PC-3 (cell line): ENCODE data around the gene EDN2. TPM values are rescaled to one million over a fixed set of nuclear protein-coding genes. Genes with fewer than 3 reads are reported as not detected.

Source experiments
- ATAC-seq: fragments of 200-7000 bp; cut with Tn5 transposase; 2 replicates; pipeline ENCODE4 v1.9.1; 2020; ENCODE audit warnings: mild to moderate bottlenecking, moderate library complexity
- BruUV-seq: library from RNA; stranded (reverse); fragments of 400-500 nt; replicated peaks from 2 replicates; lab custom pipeline; 2021; lab: Mats Ljungman, UMichigan
- CTCF ChIA-PET: fragments of 300-600 bp; sonication (Branson Sonifier 250); formaldehyde crosslinking; loops from one replicate; lab custom pipeline; 2022; ENCODE audit warnings: antibody characterized with exemption; lab: Charles Lee
- POLR2A ChIA-PET: fragments of 300-600 bp; sonication (Branson Sonifier 250); formaldehyde crosslinking; loops from one replicate; lab custom pipeline; 2022; ENCODE audit warnings: antibody characterized with exemption; ENCODE audit not compliant: unreplicated experiment; lab: Charles Lee
- DNase-seq: peaks from one replicate; pipeline ENCODE4 v3.0.0-alpha.2; 2015
- H2AFZ ChIP-seq: fragments of 300-600 bp; sonication (generic); 2 replicates; pipeline ENCODE4 v1.6.0; 2016; ENCODE audit warnings: antibody characterized with exemption, low read length
- H3F3A ChIP-seq: fragments of 300-600 bp; sonication (generic); one replicate; pipeline ENCODE4 v1.6.0; 2017; ENCODE audit warnings: antibody characterized with exemption, low read length, control low read depth, mild to moderate bottlenecking; ENCODE audit not compliant: unreplicated experiment
- H3K27ac ChIP-seq: fragments of 300-600 bp; sonication (generic); 2 replicates; pipeline ENCODE4 v1.5.1; 2016; ENCODE audit warnings: mild to moderate bottlenecking, low read length
- H3K27me3 ChIP-seq: fragments of 300-600 bp; sonication (generic); 2 replicates; pipeline ENCODE4 v1.6.1; 2016; ENCODE audit warnings: low read length, mixed read lengths
- H3K36me3 ChIP-seq: fragments of 300-600 bp; sonication (generic); 2 replicates; pipeline ENCODE4 v1.6.1; 2016; ENCODE audit warnings: low read depth, mixed run types, low read length, mixed read lengths
- H3K4me1 ChIP-seq: fragments of 300-600 bp; sonication (generic); 2 replicates; pipeline ENCODE4 v1.5.1; 2016; ENCODE audit warnings: low read length; ENCODE audit not compliant: insufficient read depth
- H3K4me2 ChIP-seq: fragments of 300-600 bp; sonication (generic); 2 replicates; pipeline ENCODE4 v1.6.0; 2016; ENCODE audit warnings: low read length
- H3K4me3 ChIP-seq: fragments of 300-600 bp; sonication (generic); 2 replicates; pipeline ENCODE4 v1.5.1; 2016; ENCODE audit warnings: mild to moderate bottlenecking, low read length, mixed read lengths
- H3K79me2 ChIP-seq: fragments of 300-600 bp; sonication (generic); 2 replicates; pipeline ENCODE4 v1.6.1; 2017; ENCODE audit warnings: low read length, mixed read lengths
- H3K9ac ChIP-seq: fragments of 300-600 bp; sonication (generic); 2 replicates; pipeline ENCODE4 v1.6.0; 2016; ENCODE audit warnings: mild to moderate bottlenecking, low read length
- H3K9me2 ChIP-seq: fragments of 300-600 bp; sonication (generic); replicated peaks from 2 replicates; pipeline ENCODE4 v1.6.1; 2016; ENCODE audit warnings: mixed run types, low read length, mixed read lengths
- H3K9me3 ChIP-seq: fragments of 300-600 bp; sonication (generic); 2 replicates; pipeline ENCODE4 v1.6.1; 2016; ENCODE audit warnings: low read length, mixed read lengths
- H4K20me1 ChIP-seq: fragments of 300-600 bp; sonication (generic); 2 replicates; pipeline ENCODE4 v1.6.1; 2016; ENCODE audit warnings: low read length, mixed read lengths
- CTCF ChIP-seq: fragments of 300-600 bp; sonication (generic); conservative IDR thresholded peaks from 2 replicates; pipeline ENCODE4 v1.5.1; 2017; ENCODE audit warnings: antibody characterized with exemption, low read depth, mild to moderate bottlenecking, low read length
- EZH2 ChIP-seq: fragments of 300-600 bp; sonication (generic); IDR thresholded peaks from one replicate; pipeline ENCODE4 v1.6.1; 2017; ENCODE audit warnings: antibody characterized with exemption, mild to moderate bottlenecking, low read length; ENCODE audit not compliant: unreplicated experiment
- EZH2phosphoT487 ChIP-seq: fragments of 300-600 bp; sonication (generic); IDR thresholded peaks from 2 replicates; pipeline ENCODE4 v1.6.1; 2018; ENCODE audit warnings: mild to moderate bottlenecking, antibody characterized with exemption, low read length, borderline replicate concordance
- intact Hi-C: fragments of 100-400 bp; cut with micrococcal nuclease; formaldehyde crosslinking; loops from 2 replicates; pipeline ENCODE4 v1.9.0; 2023
- total RNA-seq: library from RNA; depleted of rRNA; stranded (reverse); fragments of >200 nt; gene quantifications from 2 replicates; pipeline ENCODE4 v1.2.3, GENCODE V29; 2014

EDN2 gene
- total RNA-seq, 1 experiment from 2014 or later: 0.36 TPM

DNA sequence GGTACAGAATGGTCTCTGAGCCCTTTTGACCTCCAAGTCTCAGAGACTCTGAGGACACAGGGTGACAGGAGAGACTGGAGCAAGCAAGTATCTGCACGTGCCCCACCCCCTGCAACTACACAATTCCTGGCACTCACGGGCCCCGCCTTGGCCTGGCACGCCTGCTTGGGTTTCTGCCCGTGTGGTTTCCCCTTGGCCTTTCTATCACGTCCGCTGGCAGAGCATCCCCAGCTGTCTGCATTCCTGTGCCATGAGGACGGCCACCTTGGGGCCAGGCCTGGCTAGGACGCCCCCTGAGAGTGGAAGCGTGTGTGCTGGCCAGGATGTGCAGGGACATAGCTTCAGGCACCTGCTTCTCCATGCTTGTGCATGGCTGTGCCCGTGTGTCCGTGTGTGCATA lies 14.3 kb upstream of the EDN2 start:
- H3K4me2 ChIP-seq: peak overlapping the region; percentile 68
- intact Hi-C loops: no loop called here
- peak; percentile 18 for ATAC-seq

GRCh38 chr1:41498391-41498790 lies 13.9 kb upstream of the EDN2 start:
- no peaks in the 10 kb centered on the region for H3K9me2 ChIP-seq
- H2AFZ ChIP-seq: no peak overlapping the region
- no peaks in the 10 kb centered on the region for H3K9me3 ChIP-seq
- BruUV-seq: no TSS peak
- H3K9ac ChIP-seq: no peak overlapping the region
- intact Hi-C loops: no loop called here
- H3F3A ChIP-seq: no peaks in the 10 kb centered on the region
- peak overlapping the region; percentile 60 for H3K27ac ChIP-seq
- ChIA-PET CTCF (no interaction called here), POLR2A (no interaction called here)
- H4K20me1 ChIP-seq: no peaks in the 10 kb centered on the region
- TF ChIP-seq EZH2phosphoT487 (no peak), EZH2 (no peak), CTCF (no peak)
- H3K27me3 ChIP-seq: no peaks in the 10 kb centered on the region
- H3K4me2 ChIP-seq: peak overlapping the region; percentile 68
- no peaks in the 10 kb centered on the region for H3K79me2 ChIP-seq
- no peak overlapping the region for H3K4me3 ChIP-seq
- DNase-seq (peak; percentile 70), ATAC-seq (peak; percentile 10)
- H3K4me1 ChIP-seq: peaks cover 48% of the 10 kb centered on the region
- H3K36me3 ChIP-seq: no peaks in the 10 kb centered on the region

More for the DNA sequence above, 14.3 kb upstream of the EDN2 start:
- ChIA-PET POLR2A (no interaction called here), CTCF (no interaction called here)
- Histone ChIP-seq H2AFZ (no peak overlapping the region), H3K4me1 (peaks cover 51% of the 10 kb centered on the region), H3K9me2 (no peaks in the 10 kb centered on the region), H3K9me3 (no peaks in the 10 kb centered on the region), H4K20me1 (no peaks in the 10 kb centered on the region), H3K4me3 (no peak overlapping the region), H3K27me3 (no peaks in the 10 kb centered on the region), H3K36me3 (no peaks in the 10 kb centered on the region), H3K27ac (peak overlapping the region; percentile 60), H3K79me2 (no peaks in the 10 kb centered on the region), H3F3A (no peaks in the 10 kb centered on the region), H3K9ac (no peak overlapping the region)
- no peak for TF ChIP-seq EZH2phosphoT487
- no peak for TF ChIP-seq CTCF
- TF ChIP-seq EZH2: no peak
- peak; percentile 76 for DNase-seq
- no TSS peak for BruUV-seq

- POLR2A ChIA-PET: no interaction called here
- no peaks in the 10 kb centered on the region for H3K79me2 ChIP-seq
- ATAC-seq (no peak), DNase-seq (no peak)
- H3K4me1 ChIP-seq: peaks cover 48% of the 10 kb centered on the region
- no peaks in the 10 kb centered on the region for H3K27me3 ChIP-seq
- H4K20me1 ChIP-seq: no peaks in the 10 kb centered on the region
- H2AFZ ChIP-seq: no peak overlapping the region
- no peaks in the 10 kb centered on the region for H3K36me3 ChIP-seq
- no peak overlapping the region for H3K27ac ChIP-seq
- intact Hi-C loops: no loop called here
- no peak for TF ChIP-seq EZH2
- no peak for TF ChIP-seq CTCF
- TF ChIP-seq EZH2phosphoT487: no peak
- no peak overlapping the region for H3K4me3 ChIP-seq
- no peak overlapping the region for H3K4me2 ChIP-seq
- no TSS peak for BruUV-seq
- H3K9me3 ChIP-seq: no peaks in the 10 kb centered on the region
- CTCF ChIA-PET: no interaction called here
- no peaks in the 10 kb centered on the region for H3F3A ChIP-seq
- H3K9me2 ChIP-seq: no peaks in the 10 kb centered on the region
- no peak overlapping the region for H3K9ac ChIP-seq
Measured at GRCh38 chr1:41497461-41498030, 13.1 kb upstream of the EDN2 start.
